B cell (primary cell): ENCODE results near the gene ZNF134. TPM values are rescaled to one million over a fixed set of nuclear protein-coding genes. Genes with fewer than 3 reads are reported as not detected.

Experiments used
- ATAC-seq: fragments of 200-7000 bp; cut with Tn5 transposase; one replicate; pipeline ENCODE4 v1.10.0; 2021; ENCODE audit warnings: low read depth, mild to moderate bottlenecking, moderate number of reproducible peaks, moderate library complexity
- CTCF ChIA-PET: fragments of 350-600 bp; sonication (Branson Sonifier 250); formaldehyde crosslinking; loops from one replicate; lab custom pipeline; 2021; ENCODE audit warnings: antibody characterized with exemption, inconsistent platforms; lab: Charles Lee
- POLR2A ChIA-PET: fragments of 350-600 bp; sonication (Branson Sonifier 250); formaldehyde crosslinking; loops from one replicate; lab custom pipeline; 2021; ENCODE audit warnings: antibody characterized with exemption; lab: Charles Lee
- DNase-seq: peaks from one replicate; pipeline ENCODE4 v3.0.0; 2013
- H2AFZ ChIP-seq: 2 replicates; pipeline ENCODE4 v1.6.1; 2012; ENCODE audit warnings: mild to moderate bottlenecking, low read depth, low read length; ENCODE audit not compliant: insufficient read depth, poor library complexity, severe bottlenecking
- H3K27ac ChIP-seq, 2 donors: 1 replicate in 1 of 2; 2 replicates in 1 of 2; pipeline ENCODE4 v1.5.1; 2012 to 2013; ENCODE audit warnings: low read length in 2 of 2, mild to moderate bottlenecking in 2 of 2, moderate library complexity in 1 of 2
- H3K27me3 ChIP-seq, 4 experiments: fragments of 200-600 bp in 1 of 4; sonication (generic) in 1 of 4; replicated peaks in 1 of 4; 1 replicate in 2 of 4; 2 replicates in 2 of 4; pipeline versions ENCODE4 v1.6.1 to v1.7.0; 2013 to 2016; ENCODE audit warnings: low read length in 3 of 4, mild to moderate bottlenecking in 2 of 4, mixed read lengths in 1 of 4, moderate library complexity in 1 of 4; ENCODE audit not compliant: insufficient read depth in 4 of 4, control insufficient read depth in 3 of 4; ENCODE audit errors: control extremely low read depth in 1 of 4
- H3K36me3 ChIP-seq, 2 experiments: replicated peaks in 1 of 2; 1 replicate in 1 of 2; 2 replicates in 1 of 2; pipeline versions ENCODE4 v1.6.1 to v1.7.1; 2013; ENCODE audit warnings: low read length in 1 of 2; ENCODE audit not compliant: insufficient read depth in 2 of 2, control insufficient read depth in 1 of 2; ENCODE audit errors: control extremely low read depth in 1 of 2, extremely low read depth in 1 of 2
- H3K4me1 ChIP-seq, 2 donors: fragments of 200-600 bp in 1 of 2; sonication (generic) in 1 of 2; 1 replicate in 1 of 2; 2 replicates in 1 of 2; pipeline versions ENCODE4 v1.5.1 to v1.6.1; 2013 to 2017; ENCODE audit warnings: low read length in 2 of 2; ENCODE audit not compliant: control insufficient read depth in 2 of 2, insufficient read depth in 2 of 2
- H3K4me2 ChIP-seq: replicated peaks from 2 replicates; pipeline ENCODE3; 2012; ENCODE audit warnings: mild to moderate bottlenecking, low read depth, low read length; ENCODE audit not compliant: poor library complexity, severe bottlenecking
- H3K4me3 ChIP-seq, 5 experiments: fragments of 200-600 bp in 1 of 5; sonication (generic) in 1 of 5; 1 replicate in 3 of 5; 2 replicates in 2 of 5; pipeline versions ENCODE4 v1.5.1 to v1.7.0; 2011 to 2016; ENCODE audit warnings: low read length in 4 of 5, mild to moderate bottlenecking in 4 of 5, low read depth in 2 of 5, control low read depth in 1 of 5, moderate library complexity in 1 of 5; ENCODE audit not compliant: insufficient read depth in 1 of 5; ENCODE audit errors: control extremely low read depth in 1 of 5, extremely low read depth in 1 of 5
- H3K79me2 ChIP-seq: fragments of 200-600 bp; sonication (generic); one replicate; pipeline ENCODE4 v1.6.0; 2016; ENCODE audit warnings: low read length; ENCODE audit not compliant: control insufficient read depth, insufficient read depth
- H3K9ac ChIP-seq: fragments of 200-600 bp; sonication (generic); 2 replicates; pipeline ENCODE4 v1.6.1; 2017; ENCODE audit warnings: mild to moderate bottlenecking, low read length, moderate library complexity
- H3K9me3 ChIP-seq, 3 donors: one replicate each; pipeline versions ENCODE4 v1.6.1 to v1.7.1; 2013; ENCODE audit warnings: low read length in 2 of 3; ENCODE audit not compliant: control insufficient read depth in 2 of 3, insufficient read depth in 1 of 3; ENCODE audit errors: control extremely low read depth in 1 of 3
- H4K20me1 ChIP-seq: 2 replicates; pipeline ENCODE4 v1.6.0; 2012; ENCODE audit warnings: mild to moderate bottlenecking, low read length; ENCODE audit not compliant: insufficient read depth, control insufficient read depth, poor library complexity, severe bottlenecking
- H3K27ac Mint-ChIP-seq: one replicate; pipeline ENCODE4 v1.8.0; 2021; ENCODE audit warnings: mixed read lengths
- H3K27me3 Mint-ChIP-seq: one replicate; pipeline ENCODE4 v1.8.0; 2021; ENCODE audit warnings: mixed read lengths
- H3K4me1 Mint-ChIP-seq: one replicate; pipeline ENCODE4 v1.8.0; 2021; ENCODE audit warnings: mixed read lengths
- H3K4me3 Mint-ChIP-seq: one replicate; pipeline ENCODE4 v1.8.0; 2021; ENCODE audit warnings: mixed read lengths
- H3K9me3 Mint-ChIP-seq: one replicate; pipeline ENCODE4 v1.8.0; 2022; ENCODE audit warnings: mixed read lengths; ENCODE audit not compliant: insufficient read depth
- EZH2 ChIP-seq: IDR thresholded peaks from 2 replicates; pipeline ENCODE4 v1.6.1; 2012; ENCODE audit warnings: borderline replicate concordance, low read depth, mild to moderate bottlenecking, moderate library complexity, low read length; ENCODE audit not compliant: insufficient read depth, poor library complexity, severe bottlenecking
- WGBS: methylation state at CpG from one replicate; pipeline ENCODE4 v1.1.5; 2013; ENCODE audit warnings: missing lambda C conversion rate; ENCODE audit not compliant: insufficient coverage; 5-methylcytosine and 5-hydroxymethylcytosine counted together
- intact Hi-C: fragments of 100-400 bp; cut with micrococcal nuclease; formaldehyde crosslinking; loops from one replicate; pipeline ENCODE4 v1.10.0; 2022
- polyA plus RNA-seq: library from polyadenylated mRNA; depleted of rRNA; stranded (reverse); fragments of >200 nt; gene quantifications from 2 replicates; pipeline ENCODE4 v1.2.3, GENCODE V29; 2012
- total RNA-seq, 2 donors: library from RNA; stranded (reverse); fragments of 120-200 nt in 1 of 2; gene quantifications; 1 replicate in 1 of 2; 2 replicates in 1 of 2; pipeline versions ENCODE4 v1.2.3 to v1.2.4, GENCODE V29; 2013 to 2022
- TF ChIP-seq, protein P1 (sequence below): fragments of 200-600 bp; IDR thresholded peaks from one replicate; pipeline ENCODE4 v1.8.0; 2022; ENCODE audit warnings: antibody characterized with exemption, mild to moderate bottlenecking

ZNF134 gene
- total and polyA plus RNA-seq, 2 donors (not counting 1 experiment from before 2014, with no cell fraction given), result 7.8 to 38.9 TPM

DNA sequence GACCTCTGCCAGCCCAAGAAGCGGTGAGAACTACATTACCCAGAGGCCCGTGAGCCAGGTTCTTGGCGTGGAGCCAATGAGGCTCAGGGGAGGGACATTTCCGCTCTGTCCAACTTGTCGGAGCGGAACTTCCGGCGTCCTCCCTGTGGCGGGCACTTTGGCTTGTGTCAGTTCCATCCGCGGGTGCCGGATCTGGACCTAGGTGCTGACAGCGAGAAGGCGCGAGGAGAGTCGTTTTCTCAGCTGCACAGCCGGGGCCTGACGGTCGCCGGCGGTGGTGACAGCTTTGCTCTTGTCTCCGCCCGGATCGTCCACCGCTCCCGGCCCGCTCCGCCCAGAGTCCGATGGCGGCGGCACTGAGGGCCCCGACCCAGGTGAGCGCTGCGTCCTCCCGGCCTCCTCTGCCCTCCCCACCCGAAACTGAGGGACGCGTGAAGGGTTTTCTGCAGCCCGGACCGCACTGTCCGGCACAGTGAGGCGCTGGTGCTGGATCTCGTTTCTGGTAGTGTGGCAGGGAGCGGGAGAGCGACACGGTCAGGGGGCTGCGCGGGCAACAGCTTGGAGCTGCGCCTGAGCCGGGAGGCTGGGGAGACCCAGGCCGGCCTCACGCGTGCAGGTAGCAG is 14.2 kb upstream of the ZNF134 start, which contains the start of gene ZNF530:
Gene ZNF530 (plus strand): TSS at position 125 of the 623 bp plus-strand sequence. CDS start 4,461 bp downstream, outside the sequence.
- peak within 1 kb of the TSS; percentile 88 for H3K9ac ChIP-seq
- ATAC-seq, result peak; percentile 99
- H3K27ac Mint-ChIP-seq, result peak within 1 kb of the TSS; percentile 79
- CTCF ChIA-PET, result interaction anchor here (1.3 kb wide), 1 partner anchor 14 kb away, joined by 3 read pairs; the partner anchor contains the start of gene ZNF134
- peaks cover 4 to 9% (median 7%) of the 10 kb centered on the region in 3 donors for H3K9me3 ChIP-seq
- peak; percentile 88 for DNase-seq
- peaks cover 13% of the 10 kb centered on the region for H3K79me2 ChIP-seq
- peak within 1 kb of the TSS; percentile 89 for H2AFZ ChIP-seq
- peaks cover 0 to 9% of the 10 kb centered on the region in 2 experiments for H3K36me3 ChIP-seq
- H3K27me3 Mint-ChIP-seq, result peaks cover 3% of the 10 kb centered on the region
- H3K4me3 Mint-ChIP-seq, result peak within 1 kb of the TSS; percentile 90
- POLR2A ChIA-PET, result no interaction called here
- TF ChIP-seq, protein P1, sequence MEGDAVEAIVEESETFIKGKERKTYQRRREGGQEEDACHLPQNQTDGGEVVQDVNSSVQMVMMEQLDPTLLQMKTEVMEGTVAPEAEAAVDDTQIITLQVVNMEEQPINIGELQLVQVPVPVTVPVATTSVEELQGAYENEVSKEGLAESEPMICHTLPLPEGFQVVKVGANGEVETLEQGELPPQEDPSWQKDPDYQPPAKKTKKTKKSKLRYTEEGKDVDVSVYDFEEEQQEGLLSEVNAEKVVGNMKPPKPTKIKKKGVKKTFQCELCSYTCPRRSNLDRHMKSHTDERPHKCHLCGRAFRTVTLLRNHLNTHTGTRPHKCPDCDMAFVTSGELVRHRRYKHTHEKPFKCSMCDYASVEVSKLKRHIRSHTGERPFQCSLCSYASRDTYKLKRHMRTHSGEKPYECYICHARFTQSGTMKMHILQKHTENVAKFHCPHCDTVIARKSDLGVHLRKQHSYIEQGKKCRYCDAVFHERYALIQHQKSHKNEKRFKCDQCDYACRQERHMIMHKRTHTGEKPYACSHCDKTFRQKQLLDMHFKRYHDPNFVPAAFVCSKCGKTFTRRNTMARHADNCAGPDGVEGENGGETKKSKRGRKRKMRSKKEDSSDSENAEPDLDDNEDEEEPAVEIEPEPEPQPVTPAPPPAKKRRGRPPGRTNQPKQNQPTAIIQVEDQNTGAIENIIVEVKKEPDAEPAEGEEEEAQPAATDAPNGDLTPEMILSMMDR, result no peak
- no peak for TF ChIP-seq EZH2
- H3K4me1 Mint-ChIP-seq, result peaks cover 20% of the 10 kb centered on the region
- H4K20me1 ChIP-seq, result no peaks in the 10 kb centered on the region
- peak within 1 kb of the TSS in 1 of 2 donors; percentile 52 for H3K27ac ChIP-seq
- H3K4me3 ChIP-seq, result peak within 1 kb of the TSS; percentile 44 to 81 (median 77)
- H3K4me2 ChIP-seq, result peak within 1 kb of the TSS; percentile 96
- intact Hi-C loops, result loop anchor here (1.0 to 5.0 kb wide), 5 partner anchors 14 to 247 kb away; partner anchors contain the start of genes ZNF134, ZNF211, ZNF416 and ZNF587
- H3K9me3 Mint-ChIP-seq, result peaks cover 4% of the 10 kb centered on the region
- WGBS, result 1% methylated on average over 52 of the region's 53 CpGs
- H3K27me3 ChIP-seq, result no peaks in the 10 kb centered on the region
- H3K4me1 ChIP-seq, result peaks cover 11 to 14% of the 10 kb centered on the region in 2 donors

DNA sequence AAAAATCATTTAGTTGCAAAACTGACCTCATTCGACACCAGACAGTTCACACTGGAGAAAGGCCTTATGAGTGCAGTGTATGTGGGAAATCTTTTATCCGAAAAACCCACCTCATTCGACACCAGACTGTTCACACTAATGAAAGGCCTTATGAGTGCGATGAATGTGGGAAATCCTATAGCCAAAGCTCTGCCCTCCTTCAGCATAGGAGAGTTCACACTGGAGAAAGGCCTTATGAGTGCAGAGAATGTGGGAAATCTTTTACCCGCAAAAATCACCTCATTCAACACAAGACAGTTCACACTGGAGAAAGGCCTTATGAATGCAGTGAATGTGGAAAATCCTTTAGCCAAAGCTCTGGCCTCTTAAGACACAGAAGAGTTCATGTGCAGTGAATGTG is 7.1 kb upstream of the ZNF134 start:
- Histone ChIP-seq H3K4me3 (no peak overlapping the region), H3K9me3 (peaks cover 0 to 11% (median 8%) of the 10 kb centered on the region in 3 donors), H2AFZ (no peak overlapping the region), H3K4me2 (no peak overlapping the region), H3K27me3 (no peaks in the 10 kb centered on the region), H3K4me1 (no peaks in the 10 kb centered on the region), H3K79me2 (no peaks in the 10 kb centered on the region), H3K36me3 (peaks cover 6 to 40% of the 10 kb centered on the region in 2 experiments), H4K20me1 (no peaks in the 10 kb centered on the region), H3K27ac (no peak overlapping the region), H3K9ac (no peak overlapping the region)
- ChIA-PET CTCF (interaction anchor here (0.7 kb wide), 2 partner anchors 16 to 463 kb away, joined by 3 to 4 read pairs; no protein-coding TSS in a partner anchor), POLR2A (no interaction called here)
- no peak overlapping the region for H3K27ac Mint-ChIP-seq
- intact Hi-C loops, result no loop called here
- TF ChIP-seq, protein P1, result no peak
- TF ChIP-seq EZH2, result no peak
- H3K27me3 Mint-ChIP-seq, result no peaks in the 10 kb centered on the region
- no peak for DNase-seq
- no peaks in the 10 kb centered on the region for H3K4me1 Mint-ChIP-seq
- ATAC-seq, result no peak
- peaks cover 2% of the 10 kb centered on the region for H3K9me3 Mint-ChIP-seq
- no CpG with 5 or more reads among the region's 5 CpGs for WGBS
- H3K4me3 Mint-ChIP-seq, result no peak overlapping the region
